LNCAP (cell line): ENCODE measurements around the gene EMX2.

Source experiments
- TF ChIP-seq, protein P1 (sequence below): fragments of 450-650 bp; IDR thresholded peaks from 2 replicates; pipeline ENCODE4 v1.5.1; 2017; ENCODE audit warnings: mild to moderate bottlenecking

EMX2 gene

DNA sequence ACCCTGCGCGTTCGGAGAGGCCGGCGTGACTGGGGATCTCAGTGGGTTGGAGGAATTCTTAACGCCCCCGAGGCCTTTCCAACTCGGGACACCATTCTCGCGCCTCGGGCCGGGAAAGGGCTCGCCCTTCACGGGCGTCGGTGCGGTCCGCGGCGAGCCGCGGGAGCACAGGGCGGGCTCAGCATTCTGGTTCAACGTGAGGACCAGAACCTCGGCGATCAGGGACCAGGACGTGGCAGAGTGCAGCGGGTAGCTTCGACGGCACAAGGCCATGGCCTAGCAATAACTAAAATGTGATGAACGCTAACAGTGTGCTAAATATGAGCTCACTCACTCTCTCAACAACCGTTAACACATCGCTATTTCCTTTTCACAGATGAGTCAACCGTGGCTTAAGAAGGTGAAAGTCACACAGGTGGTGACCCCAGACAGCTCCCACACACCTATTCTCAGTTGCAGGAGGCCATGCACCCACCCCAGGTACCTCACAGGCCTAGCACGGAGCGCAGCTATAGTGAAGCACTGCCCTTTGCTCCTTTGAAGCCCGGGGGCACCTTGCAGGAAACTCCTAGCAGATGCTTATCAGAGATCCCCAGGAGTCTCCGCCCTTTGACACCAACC lies 4.5 kb upstream of the EMX2 start:
- TF ChIP-seq, protein P1, sequence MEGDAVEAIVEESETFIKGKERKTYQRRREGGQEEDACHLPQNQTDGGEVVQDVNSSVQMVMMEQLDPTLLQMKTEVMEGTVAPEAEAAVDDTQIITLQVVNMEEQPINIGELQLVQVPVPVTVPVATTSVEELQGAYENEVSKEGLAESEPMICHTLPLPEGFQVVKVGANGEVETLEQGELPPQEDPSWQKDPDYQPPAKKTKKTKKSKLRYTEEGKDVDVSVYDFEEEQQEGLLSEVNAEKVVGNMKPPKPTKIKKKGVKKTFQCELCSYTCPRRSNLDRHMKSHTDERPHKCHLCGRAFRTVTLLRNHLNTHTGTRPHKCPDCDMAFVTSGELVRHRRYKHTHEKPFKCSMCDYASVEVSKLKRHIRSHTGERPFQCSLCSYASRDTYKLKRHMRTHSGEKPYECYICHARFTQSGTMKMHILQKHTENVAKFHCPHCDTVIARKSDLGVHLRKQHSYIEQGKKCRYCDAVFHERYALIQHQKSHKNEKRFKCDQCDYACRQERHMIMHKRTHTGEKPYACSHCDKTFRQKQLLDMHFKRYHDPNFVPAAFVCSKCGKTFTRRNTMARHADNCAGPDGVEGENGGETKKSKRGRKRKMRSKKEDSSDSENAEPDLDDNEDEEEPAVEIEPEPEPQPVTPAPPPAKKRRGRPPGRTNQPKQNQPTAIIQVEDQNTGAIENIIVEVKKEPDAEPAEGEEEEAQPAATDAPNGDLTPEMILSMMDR: no peak

DNA sequence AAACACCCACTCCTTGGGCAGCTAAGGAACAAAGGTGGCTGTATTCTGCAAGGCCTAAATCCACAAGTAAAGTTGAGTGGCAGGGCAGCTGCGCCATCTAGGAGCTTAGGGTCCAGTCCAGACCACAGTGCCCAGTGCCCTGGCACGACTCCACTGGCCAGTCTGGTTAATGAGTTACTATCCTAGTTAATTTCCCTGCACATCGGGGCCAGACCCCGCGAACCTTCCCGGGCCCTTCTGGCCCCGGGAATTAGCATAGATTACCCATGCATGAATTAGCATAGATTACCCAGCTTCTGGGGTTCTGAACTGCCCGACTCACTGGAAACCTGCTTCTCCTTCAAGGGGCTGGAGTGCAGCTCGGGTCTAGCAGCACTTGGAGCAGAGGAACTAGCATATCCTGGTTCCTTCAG lies 3.2 kb upstream of the EMX2 start:
- TF ChIP-seq, protein P1: no peak

DNA sequence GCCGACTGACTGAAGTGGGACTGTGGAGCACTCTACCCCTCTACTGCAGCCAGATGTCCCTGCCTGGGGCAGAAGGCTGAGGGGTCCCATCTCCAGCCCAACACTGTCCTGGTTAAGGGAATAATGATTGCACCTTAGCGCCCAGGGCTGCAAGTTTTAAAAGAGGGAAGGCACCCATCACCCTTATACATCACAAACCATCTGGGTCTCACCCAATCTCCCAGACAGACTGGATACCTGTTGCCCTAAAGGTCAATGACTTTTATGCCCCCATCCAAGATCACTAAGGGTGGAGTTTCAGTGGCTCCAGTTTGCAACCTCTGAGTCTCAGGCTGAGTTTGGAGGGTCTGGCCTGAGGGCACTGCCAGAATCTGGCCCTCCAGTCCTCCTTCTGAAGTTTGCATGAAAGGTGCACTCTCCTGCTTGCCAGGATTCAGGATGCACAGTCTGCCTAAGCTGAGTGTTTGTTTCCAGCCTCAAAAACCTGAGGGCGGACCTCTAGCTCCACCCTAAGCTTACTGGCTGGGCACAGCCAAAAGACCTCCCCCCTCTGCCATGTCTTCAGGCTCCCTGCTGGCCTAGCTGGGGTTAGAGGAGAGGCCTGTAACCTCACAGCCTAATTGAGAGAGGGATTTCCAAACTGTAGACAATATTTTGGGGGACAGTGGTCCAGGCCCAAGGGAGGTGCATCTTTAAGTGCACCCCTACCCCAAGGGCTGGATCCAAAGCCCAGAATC lies 2.5 kb upstream of the EMX2 start:
- TF ChIP-seq, protein P1: no peak

DNA sequence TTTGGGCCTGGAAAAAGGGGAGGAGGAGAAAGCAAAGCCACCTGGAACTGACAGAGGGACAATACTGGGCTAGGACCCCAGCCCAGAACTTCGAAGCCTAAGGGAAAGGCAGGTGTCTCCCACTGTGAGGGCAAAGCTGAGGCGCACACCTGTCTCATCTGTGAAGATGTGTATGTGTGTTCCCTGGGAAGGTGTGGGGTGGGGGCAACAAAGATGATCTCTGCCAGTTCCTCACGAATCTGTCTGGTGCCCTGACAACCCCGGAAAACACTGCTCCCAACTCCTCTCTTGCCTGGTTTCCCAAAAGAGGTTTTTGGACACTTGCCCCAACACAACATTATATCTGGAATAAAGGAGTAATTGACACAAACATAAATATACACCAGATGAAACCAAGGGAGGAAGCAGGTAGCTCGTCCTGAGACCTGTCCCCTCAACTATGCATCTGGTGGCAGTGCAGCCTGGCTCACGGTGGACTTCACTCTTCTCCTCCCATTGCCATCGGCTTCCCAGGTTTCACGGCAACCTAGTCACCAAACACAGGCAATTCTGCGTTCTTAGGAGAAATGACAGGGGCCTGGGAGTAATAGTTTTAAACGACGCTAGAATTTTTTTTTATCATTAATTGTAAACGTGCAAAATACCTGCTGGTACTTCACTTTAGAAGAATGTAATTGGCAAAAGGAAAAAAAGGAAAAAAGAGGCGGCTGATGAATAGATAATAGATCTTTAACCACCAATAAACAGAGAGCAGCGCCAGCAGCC lies 1.7 kb upstream of the EMX2 start:
- TF ChIP-seq, protein P1: no peak

DNA sequence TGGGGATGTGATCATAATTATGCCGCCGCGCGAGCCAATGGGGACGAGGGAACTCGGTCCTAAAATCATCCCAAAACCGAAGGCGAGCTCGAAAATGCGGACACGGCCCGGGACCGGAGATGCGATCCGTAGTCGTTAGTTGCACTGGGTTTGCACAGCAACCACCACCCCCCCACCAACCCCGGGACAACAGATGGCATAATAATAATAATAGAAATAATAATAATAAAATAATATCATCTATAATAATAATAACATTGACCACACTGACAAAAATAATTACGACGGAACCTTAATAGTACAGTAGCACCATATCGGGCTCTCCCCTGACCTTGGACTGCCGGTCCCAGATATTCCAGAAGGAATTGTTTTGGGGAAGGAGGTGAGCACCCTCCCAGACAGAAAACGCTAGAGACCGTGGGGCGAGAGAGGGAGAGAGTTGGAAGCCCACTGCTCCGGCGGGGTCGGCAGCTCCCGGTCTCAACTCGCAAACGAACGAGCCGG lies 1.1 kb upstream of the EMX2 start:
- TF ChIP-seq, protein P1: no peak

DNA sequence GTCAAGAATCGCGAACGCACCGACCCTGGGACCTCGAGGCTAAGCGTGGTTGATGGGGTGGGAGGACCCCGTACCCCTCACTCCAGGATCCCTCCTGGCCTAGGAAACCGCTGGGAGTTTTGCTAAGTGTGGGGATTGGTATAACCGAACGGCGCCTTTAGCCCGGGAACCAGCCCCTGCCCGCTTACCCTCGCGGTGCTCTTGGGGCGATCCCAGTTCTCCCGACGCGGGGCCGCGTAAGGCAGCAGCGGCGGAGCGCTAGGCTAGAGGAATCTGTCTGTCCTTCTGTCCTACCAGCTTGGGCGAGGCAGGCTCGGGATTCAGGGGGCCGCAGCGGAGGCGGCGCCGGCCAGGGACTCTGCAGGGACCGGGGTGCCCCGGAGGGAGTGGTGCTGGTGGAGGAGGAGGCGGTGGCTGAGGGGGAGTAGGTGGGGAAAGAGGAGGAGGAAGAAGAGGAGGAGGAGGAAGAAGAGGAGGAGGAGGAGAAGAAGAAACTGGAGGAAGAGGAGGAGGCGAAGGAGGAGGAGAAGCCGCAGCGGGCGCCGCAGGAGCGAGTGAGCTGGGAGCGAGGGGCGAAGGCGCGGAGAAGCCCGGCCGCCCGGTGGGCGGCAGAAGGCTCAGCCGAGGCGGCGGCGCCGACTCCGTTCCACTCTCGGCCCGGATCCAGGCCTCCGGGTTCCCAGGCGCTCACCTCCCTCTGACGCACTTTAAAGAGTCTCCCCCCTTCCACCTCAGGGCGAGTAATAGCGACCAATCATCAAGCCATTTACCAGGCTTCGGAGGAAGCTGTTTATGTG lies 439 bp upstream of the EMX2 start:
- TF ChIP-seq, protein P1: no peak
